Thyroid gland (tissue), 4 donors: ENCODE measurements around the gene SPOCK2. TPM values are rescaled to one million over a fixed set of nuclear protein-coding genes. Genes with fewer than 3 reads are reported as not detected.

Experiments
- DNase-seq, 2 donors: peaks; one replicate each; pipeline ENCODE4 v3.0.0-alpha.2; 2019
- H3K27ac ChIP-seq, 3 donors: fragments of 200-600 bp; sonication (generic); 1 replicate in 2 of 3; 2 replicates in 1 of 3; pipeline ENCODE4 v1.5.1; 2016 to 2019; ENCODE audit warnings: mild to moderate bottlenecking in 1 of 3, moderate library complexity in 1 of 3
- H3K27me3 ChIP-seq: fragments of 200-600 bp; sonication (generic); one replicate; pipeline ENCODE4 v1.5.1; 2019
- H3K36me3 ChIP-seq, 2 donors: fragments of 200-600 bp; sonication (generic); one replicate each; pipeline ENCODE4 v1.5.1; 2016 to 2019
- H3K4me1 ChIP-seq, 2 donors: fragments of 200-600 bp; sonication (generic); one replicate each; pipeline ENCODE4 v1.5.1; 2017 to 2019
- H3K4me3 ChIP-seq, 3 donors: fragments of 200-600 bp; sonication (generic); replicated peaks in 1 of 3; 1 replicate in 2 of 3; 2 replicates in 1 of 3; pipeline ENCODE4 v1.5.1; 2016; ENCODE audit warnings: mild to moderate bottlenecking in 1 of 3
- H3K9me3 ChIP-seq: fragments of 200-600 bp; sonication (generic); one replicate; pipeline ENCODE4 v1.5.1; 2017
- CTCF ChIP-seq, 6 experiments: fragments of 200-600 bp in 3 of 6; fragments of 450-650 bp in 3 of 6; sonication (generic) in 3 of 6; IDR thresholded peaks; one replicate each; pipeline ENCODE4 v1.5.1; 2016 to 2019; ENCODE audit warnings: antibody characterized with exemption in 6 of 6, mild to moderate bottlenecking in 2 of 6, inconsistent platforms in 1 of 6, moderate library complexity in 1 of 6
- POLR2A ChIP-seq, 2 donors: fragments of 450-650 bp; IDR thresholded peaks; one replicate each; pipeline ENCODE4 v1.6.1; 2017; ENCODE audit warnings: antibody characterized with exemption in 2 of 2, mild to moderate bottlenecking in 2 of 2, moderate library complexity in 1 of 2
- WGBS, 2 donors: methylation state at CpG; one replicate each; pipeline ENCODE4 v1.1.5; 2017; 5-methylcytosine and 5-hydroxymethylcytosine counted together
- intact Hi-C: fragments of 100-400 bp; cut with DNase I; formaldehyde crosslinking; loops from one replicate; pipeline ENCODE4 v1.15.1; 2023
- total RNA-seq, 4 donors: library from RNA; depleted of rRNA; stranded (reverse); fragments of >200 nt; gene quantifications; one replicate each; pipeline ENCODE4 v1.2.3, GENCODE V29; 2016

Gene SPOCK2
- total RNA-seq, 4 donors from 2014 or later = 4.3 to 17.6 (median 13.5) TPM

DNA sequence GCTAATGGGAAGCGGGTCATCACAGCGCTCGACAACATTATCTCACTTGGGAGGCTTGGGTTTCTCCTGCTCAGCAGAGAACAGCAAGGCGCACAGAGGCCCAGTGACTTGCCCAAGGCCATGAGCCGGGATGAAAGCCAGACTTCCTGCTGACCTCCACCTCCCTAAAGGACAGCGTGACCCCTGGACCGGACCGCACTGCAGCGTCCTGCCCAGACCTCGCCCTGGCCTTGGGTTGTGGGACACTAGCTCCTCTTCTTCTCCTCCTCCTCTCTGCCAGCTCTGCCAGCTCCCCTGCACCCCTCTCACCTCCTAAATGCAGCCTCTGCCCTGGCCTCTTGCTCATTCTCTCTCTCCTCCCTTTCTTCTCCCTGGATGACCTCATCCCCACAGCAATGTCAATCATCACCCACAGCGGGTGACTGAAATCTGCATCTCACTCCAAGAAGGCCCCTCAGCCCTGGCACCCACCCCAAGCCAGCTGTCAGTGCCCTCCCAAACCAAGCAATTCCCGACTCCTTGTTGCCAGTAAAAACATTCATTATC lies 19.4 kb downstream of the SPOCK2 start:
- WGBS, 2 donors = 77 to 84% methylated on average over 10 to 12 of the region's 12 CpGs
- H3K27ac ChIP-seq = no peak overlapping the region

DNA sequence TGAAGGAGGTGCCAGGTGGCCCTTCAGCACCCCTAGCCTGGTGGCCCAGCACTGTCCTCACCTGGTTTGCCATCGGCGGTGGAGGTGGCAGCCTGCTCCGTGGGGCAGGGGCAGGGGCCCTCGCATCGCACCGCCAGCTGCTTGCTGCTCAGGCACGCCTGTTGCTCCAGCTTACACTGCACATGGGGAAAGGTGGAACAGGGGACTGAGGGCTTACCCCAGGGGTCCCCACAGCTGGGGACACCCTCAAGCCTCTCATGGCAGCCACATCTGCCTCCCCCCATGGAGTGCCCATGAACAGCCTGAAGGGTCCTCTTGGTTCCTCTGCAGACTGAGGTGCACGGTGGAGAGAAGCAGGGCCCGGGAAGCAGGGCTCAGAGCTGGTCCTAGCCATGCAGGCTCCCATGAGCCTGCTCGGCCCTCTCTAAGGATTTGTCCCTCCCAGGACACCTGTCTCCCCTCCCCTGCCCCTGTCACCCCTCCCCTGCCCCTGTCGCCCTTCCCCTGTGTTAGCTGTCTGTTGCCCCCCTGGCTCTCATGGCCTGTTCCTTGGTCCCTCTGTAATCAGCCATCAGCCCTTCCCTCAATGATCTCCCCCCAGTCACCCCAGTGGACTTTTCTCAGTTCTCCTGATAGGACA lies 20.1 kb downstream of the SPOCK2 start:
- no peak for DNase-seq
- Histone ChIP-seq H3K9me3 (no peaks in the 10 kb centered on the region), H3K36me3 (no peaks in the 10 kb centered on the region), H3K4me3 (no peak overlapping the region), H3K27me3 (no peaks in the 10 kb centered on the region), H3K4me1 (no peaks in the 10 kb centered on the region), H3K27ac (no peak overlapping the region)
- TF ChIP-seq CTCF (IDR thresholded peaks at IDR 0.05) (no peak), POLR2A (IDR thresholded peaks at IDR 0.05) (no peak)
- 92 to 95% methylated on average over 11 of the region's 11 CpGs for WGBS, 2 donors
- intact Hi-C loops = no loop called here

More for the DNA sequence above, 19.4 kb downstream of the SPOCK2 start:
- DNase-seq = no peak
- Histone ChIP-seq H3K4me3 (no peak overlapping the region), H3K4me1 (no peaks in the 10 kb centered on the region), H3K27me3 (no peaks in the 10 kb centered on the region), H3K36me3 (no peaks in the 10 kb centered on the region), H3K9me3 (no peaks in the 10 kb centered on the region)
- TF ChIP-seq POLR2A (IDR thresholded peaks at IDR 0.05) (no peak), CTCF (IDR thresholded peaks at IDR 0.05) (no peak)
- intact Hi-C loops = no loop called here

- TF ChIP-seq POLR2A (IDR thresholded peaks at IDR 0.05) (no peak), CTCF (IDR thresholded peaks at IDR 0.05) (no peak)
- intact Hi-C loops = no loop called here
- Histone ChIP-seq H3K4me1 (no peaks in the 10 kb centered on the region), H3K27me3 (no peaks in the 10 kb centered on the region), H3K27ac (no peak overlapping the region), H3K9me3 (no peaks in the 10 kb centered on the region), H3K36me3 (no peaks in the 10 kb centered on the region), H3K4me3 (no peak overlapping the region)
- no peak for DNase-seq
- WGBS, 2 donors = 78 to 85% methylated on average over 3 to 12 of the region's 13 CpGs
These were observed 20.8 kb downstream of the SPOCK2 start for GRCh38 chr10:72067463-72068125.

DNA sequence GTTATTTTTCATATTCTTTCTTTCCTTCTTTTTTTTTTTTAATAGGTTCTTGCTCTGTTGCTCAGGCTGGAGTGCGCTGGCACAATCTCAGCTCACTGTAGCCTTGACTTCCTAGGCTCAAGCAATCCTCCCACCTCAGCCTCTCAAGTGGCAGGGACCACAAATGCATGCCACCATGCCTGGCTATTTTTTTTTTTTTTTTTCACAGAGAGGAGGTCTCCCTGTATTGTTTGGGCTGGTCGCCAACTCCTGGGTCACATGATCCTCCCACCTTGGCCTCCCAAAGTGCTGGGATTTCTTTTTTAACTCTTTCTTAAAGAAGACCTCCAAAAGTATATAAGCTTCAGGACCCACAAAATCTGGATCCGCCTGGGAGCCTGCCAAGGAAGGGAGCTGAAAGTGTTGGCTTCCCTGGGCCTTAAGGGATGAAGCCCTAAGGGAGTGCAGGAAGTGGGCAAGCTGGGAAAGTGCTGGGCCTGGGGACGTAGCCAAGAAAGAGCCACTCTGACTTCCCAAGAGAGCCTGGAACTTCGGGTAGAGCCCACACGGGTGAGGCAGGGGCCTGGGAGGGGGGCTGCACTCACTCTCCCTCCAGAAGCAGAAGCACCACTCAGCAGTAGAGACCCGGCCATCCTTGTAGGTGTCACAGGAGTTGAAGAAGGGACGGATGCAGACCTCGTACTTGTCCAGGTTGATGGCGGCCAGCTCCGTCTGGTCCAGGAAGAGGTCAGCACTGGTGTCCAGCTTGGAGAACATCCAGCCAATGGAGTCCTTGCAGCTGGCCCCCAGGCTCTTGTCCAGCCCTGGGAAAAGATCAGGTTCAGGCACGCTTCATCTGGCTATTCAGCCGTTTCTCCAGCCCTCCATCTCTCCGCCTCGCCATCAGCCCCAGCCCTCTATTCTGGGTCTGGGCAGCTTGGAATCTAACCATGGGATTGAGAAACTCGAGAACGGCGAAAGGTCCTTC lies 21.8 kb downstream of the SPOCK2 start:
- H3K4me1 ChIP-seq = no peaks in the 10 kb centered on the region
- H3K27ac ChIP-seq = no peak overlapping the region
- DNase-seq = peak in 1 of 2 donors; percentile 11
- H3K4me3 ChIP-seq = no peak overlapping the region
- intact Hi-C loops = no loop called here
- WGBS, 2 donors = 80 to 84% methylated on average over 16 to 18 of the region's 18 CpGs
- H3K36me3 ChIP-seq = no peaks in the 10 kb centered on the region
- no peak for TF ChIP-seq POLR2A (IDR thresholded peaks at IDR 0.05)
- TF ChIP-seq CTCF (IDR thresholded peaks at IDR 0.05) = no peak
- no peaks in the 10 kb centered on the region for H3K27me3 ChIP-seq
- H3K9me3 ChIP-seq = no peaks in the 10 kb centered on the region
